PFSK-1 (cell line): ENCODE results near the gene TUNAR.

Experiments used
- POLR2AphosphoS5 ChIP-seq: IDR thresholded peaks from 2 replicates; pipeline ENCODE4 v1.6.1; 2012; ENCODE audit warnings: low read depth, mild to moderate bottlenecking, control low read depth, low read length, moderate library complexity
- TAF1 ChIP-seq: IDR thresholded peaks from 2 replicates; pipeline ENCODE4 v1.6.1; 2012; ENCODE audit warnings: low read length, control low read depth, borderline replicate concordance; ENCODE audit not compliant: insufficient read depth
- TF ChIP-seq, protein P1 (sequence below), 2 experiments: IDR thresholded peaks; 2 replicates each; pipeline versions ENCODE4 v1.6.1 to v1.8.0; 2011 to 2012; ENCODE audit warnings: low read depth in 2 of 2, low read length in 2 of 2, control low read depth in 1 of 2, inconsistent platforms in 1 of 2, mild to moderate bottlenecking in 1 of 2, moderate library complexity in 1 of 2; ENCODE audit not compliant: insufficient read depth in 1 of 2

DNA sequence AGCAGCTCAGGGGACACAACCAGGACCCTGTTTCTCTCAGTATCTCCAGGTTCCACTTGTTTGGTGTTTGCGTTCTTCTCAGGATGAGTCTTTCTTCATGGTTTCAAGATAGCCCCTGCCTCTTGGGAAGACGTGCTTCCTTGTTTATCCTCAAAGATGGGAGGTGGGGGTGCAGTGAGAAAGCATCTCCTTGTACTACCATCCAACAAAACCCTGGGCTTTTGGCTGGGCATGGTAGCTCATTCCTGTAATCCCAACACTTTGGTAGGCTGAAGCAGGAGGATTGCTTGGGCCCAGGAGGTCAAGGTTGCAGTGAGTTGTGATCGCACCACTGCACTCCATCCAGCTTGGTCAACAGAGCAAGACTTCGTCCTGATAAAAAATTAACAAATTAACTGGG, 21.0 kb upstream of the TUNAR start:
- TF ChIP-seq TAF1 (no peak), POLR2AphosphoS5 (no peak)
- TF ChIP-seq, protein P1, sequence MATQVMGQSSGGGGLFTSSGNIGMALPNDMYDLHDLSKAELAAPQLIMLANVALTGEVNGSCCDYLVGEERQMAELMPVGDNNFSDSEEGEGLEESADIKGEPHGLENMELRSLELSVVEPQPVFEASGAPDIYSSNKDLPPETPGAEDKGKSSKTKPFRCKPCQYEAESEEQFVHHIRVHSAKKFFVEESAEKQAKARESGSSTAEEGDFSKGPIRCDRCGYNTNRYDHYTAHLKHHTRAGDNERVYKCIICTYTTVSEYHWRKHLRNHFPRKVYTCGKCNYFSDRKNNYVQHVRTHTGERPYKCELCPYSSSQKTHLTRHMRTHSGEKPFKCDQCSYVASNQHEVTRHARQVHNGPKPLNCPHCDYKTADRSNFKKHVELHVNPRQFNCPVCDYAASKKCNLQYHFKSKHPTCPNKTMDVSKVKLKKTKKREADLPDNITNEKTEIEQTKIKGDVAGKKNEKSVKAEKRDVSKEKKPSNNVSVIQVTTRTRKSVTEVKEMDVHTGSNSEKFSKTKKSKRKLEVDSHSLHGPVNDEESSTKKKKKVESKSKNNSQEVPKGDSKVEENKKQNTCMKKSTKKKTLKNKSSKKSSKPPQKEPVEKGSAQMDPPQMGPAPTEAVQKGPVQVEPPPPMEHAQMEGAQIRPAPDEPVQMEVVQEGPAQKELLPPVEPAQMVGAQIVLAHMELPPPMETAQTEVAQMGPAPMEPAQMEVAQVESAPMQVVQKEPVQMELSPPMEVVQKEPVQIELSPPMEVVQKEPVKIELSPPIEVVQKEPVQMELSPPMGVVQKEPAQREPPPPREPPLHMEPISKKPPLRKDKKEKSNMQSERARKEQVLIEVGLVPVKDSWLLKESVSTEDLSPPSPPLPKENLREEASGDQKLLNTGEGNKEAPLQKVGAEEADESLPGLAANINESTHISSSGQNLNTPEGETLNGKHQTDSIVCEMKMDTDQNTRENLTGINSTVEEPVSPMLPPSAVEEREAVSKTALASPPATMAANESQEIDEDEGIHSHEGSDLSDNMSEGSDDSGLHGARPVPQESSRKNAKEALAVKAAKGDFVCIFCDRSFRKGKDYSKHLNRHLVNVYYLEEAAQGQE (IDR thresholded peaks at IDR 0.05; ENCODE audit: insufficient read depth in 1 of 2, low read depth in 2 of 2, low read length in 2 of 2), result no peak
